NCI-H146 treated with DMSO at 0.1 percent for 48 hours (cell line): ENCODE results near the gene CRYGN.

Experiments used
- DNase-seq: peaks from one replicate; lab custom pipeline; 2025; ENCODE audit not compliant: unreplicated experiment; lab: John Stamatoyannopoulos, UW

Gene CRYGN, protein sequence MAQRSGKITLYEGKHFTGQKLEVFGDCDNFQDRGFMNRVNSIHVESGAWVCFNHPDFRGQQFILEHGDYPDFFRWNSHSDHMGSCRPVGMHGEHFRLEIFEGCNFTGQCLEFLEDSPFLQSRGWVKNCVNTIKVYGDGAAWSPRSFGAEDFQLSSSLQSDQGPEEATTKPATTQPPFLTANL

GRCh38 chr7:151439855-151440798 is at the start of gene CRYGN:
TSS of gene CRYGN (minus strand) at chr7:151440141. CDS start at chr7:151439917, 224 bp downstream.
- no peak for DNase-seq

DNA sequence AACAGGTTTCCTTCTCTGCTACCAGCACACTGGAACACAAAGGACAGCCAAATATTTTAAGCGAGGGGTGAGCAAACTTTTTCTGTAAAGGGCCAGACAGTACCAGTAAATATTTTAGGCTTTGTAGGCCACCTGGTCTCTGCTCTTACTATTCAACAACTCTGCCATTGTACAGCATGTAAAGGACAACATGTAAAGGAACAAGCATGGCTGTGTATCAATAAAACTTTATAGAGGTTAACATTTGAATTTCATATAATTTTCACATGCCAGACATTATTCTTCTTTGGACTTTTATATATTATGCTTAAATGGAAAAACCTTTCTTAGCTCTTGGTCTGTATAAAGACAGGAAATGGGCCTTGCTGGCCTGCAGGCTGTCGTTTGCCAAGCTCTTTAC is 49.6 kb upstream of the CRYGN start:
- no peak for DNase-seq

DNA sequence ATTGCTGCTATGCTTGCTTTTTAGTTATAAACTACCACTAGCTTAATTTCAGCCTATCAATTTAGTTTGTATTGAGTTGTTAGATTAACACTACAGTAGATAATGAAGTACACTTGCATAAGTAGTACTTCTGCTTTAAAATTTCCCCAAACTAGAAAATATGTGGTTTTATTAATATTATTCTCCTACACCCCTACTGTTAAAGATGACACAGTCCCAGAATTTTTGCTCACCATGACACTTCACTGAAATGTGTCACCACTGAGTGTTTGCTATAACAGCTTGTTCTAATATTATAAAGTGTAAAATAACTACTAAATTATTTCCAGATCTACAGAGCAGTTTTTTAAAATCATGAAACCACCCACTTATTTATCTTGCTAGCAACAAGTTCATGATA is 48.2 kb upstream of the CRYGN start:
- DNase-seq: no peak

DNA sequence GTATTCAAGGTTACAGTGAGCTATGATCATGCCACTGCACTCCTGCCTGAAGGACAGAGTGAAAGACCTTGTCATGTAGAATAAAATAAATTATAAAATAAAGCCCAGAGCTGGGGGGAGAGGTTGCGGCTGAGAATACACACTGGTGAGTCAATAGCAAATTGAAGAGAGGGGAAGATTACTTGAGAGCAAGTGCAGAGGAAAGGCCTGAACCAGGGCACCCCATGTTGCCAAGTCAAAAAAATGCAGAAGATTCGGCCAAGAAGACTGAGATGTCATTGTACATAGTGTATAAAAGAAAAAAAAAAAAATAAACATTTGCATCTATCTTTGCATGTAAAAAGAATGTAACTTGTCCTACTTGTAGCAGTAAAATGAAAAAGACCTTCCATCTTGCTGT is 47.3 kb upstream of the CRYGN start:
- no peak for DNase-seq

DNA sequence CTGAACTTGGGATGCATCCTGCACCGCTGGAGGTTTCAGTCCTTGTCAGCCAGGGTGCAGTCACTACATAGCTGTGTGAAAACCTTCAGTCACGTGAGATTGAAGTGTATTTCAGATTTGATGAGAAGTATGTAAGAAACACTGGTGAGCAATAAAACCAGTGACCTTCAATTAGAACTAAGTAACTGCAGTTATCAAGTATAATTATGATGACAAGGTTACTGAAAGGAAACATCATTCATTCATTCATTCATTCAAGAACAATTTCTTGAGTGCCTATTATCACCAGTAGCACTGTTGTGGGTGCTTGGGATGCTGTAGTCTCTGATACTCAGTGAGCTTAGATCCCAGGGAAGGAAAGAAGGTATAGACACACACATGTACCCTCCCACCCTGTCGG is 46.1 kb upstream of the CRYGN start:
- no peak for DNase-seq

DNA sequence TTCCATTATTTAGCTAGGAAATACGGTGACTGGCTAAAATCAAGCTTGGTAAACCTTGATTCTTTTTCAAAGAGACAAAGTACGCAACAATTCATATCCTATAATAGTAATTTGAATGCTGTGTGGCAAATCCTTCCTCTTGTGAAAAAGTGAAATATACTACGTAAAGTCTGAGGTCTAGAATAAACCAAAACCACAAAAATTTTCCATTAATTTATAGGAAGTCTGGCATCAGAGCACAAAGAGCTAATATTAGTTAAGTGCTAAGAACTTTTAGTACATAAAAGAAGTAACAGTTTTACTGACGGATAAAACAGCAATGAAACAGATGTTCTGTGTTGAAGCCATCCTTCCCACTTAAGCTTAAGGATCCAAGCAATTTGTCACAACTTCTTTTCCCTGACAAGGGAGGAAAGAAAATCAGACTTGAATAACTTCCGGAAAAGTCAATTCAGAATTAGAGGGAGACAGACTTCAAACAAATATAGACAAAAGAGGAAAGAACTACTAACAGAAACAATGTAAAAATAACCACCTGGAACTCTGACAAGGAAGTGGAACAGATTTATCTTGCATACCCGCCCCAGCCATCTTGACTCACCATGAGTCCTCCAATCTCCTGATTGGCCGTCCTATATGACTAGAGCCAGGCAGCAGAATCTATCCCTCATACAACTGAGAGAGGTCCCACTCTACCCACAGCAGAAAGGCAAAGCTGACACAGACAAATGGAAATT is 45.2 kb upstream of the CRYGN start:
- DNase-seq: no peak

GRCh38 chr7:151483711-151483983 is 43.7 kb upstream of the CRYGN start:
- DNase-seq: no peak

DNA sequence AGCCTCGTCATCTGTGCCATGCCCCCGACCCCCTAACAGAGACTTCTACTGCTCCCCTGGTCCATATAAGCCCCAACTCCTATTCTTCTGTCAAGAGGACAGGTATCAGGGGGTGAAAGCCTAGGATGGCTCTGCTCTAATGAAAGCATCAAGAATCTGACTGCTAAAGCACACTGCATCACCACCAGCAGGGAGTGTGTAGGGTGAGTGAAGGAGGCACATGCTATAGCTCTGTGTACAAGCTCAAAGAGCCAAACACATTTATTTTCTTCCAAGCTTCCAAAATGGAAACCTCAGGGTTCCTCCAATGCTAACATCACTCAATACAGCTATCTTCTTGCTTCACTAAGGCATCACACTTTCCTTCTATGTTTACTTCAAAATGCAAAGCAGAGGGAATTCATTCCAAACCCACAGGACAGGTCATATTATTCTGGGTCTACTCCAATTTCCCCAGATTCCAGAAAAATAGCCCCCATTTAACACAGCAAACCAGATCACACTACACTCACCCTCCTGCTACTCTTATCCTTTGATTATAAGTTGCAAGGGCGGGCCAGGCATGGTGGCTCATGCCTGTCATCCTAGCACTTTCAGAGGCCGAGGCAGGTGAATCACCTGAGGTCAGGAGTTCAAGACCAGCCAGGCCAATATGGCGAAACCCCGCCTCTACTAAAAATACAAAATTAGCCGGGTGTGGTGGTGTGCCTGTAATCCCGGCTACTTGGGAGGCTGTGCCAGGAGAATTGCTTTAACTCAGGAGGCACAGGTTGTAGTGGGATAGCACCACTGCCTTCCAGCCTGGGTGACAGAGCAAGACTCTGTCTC is 43.2 kb upstream of the CRYGN start:
- no peak for DNase-seq

- no peak for DNase-seq
Observed at GRCh38 chr7:151481650-151482505, 41.9 kb upstream of the CRYGN start.

DNA sequence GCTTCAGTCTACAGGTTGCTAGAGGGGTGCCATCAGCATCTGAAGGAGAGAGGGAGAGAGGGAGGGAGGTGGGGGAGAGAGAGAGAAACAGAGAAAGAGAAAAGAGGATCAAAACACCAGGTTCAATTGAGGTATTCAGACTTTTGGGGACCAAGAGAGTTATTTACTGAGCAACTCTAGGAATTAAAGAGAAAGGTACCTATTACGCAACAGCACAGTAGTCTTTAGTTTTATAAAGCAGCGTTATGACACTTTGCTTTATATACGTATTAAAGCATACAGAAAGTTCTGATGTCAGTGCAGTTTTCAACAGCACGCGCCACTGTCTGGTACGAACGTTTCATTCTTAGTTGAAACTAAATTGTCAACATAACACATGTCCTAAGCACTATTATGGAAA is 37.9 kb upstream of the CRYGN start:
- DNase-seq: no peak

DNA sequence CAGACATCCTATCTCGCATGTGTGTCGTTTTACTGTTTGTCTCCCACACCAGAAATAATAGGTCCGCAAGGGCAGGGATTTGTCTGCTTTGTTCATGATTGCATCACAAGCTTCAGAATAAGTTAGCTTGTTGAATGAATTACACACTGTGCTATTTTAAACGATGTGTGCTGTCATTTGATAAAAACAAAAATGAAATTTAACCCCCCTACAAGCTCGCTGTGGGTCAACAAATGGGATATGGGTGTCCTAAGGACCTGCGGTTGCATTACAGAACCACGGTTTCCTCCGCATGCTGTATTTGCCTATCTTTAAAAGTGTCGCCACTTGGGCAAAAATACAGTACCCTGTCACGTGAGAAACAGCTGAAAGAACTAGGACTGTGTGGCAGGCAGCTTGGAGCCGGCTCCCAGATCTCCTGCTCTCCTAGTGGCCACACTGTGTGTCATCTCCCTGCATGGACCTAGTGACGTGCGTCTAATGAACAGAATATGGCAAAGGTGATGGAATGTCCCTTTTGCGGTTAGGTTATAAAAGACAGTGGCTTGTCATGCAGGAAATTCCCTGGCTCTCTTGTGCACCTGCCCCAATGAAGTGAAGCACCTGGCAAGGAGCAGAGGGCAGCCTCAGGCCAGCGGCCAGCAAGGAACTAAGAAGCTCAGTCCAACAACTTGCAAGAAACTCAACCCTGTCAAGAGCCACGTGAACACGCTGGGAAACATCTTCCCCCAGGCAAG is 32.9 kb upstream of the CRYGN start:
- DNase-seq: no peak

- DNase-seq: no peak
Observed at GRCh38 chr7:151470711-151471110, 30.8 kb upstream of the CRYGN start.

DNA sequence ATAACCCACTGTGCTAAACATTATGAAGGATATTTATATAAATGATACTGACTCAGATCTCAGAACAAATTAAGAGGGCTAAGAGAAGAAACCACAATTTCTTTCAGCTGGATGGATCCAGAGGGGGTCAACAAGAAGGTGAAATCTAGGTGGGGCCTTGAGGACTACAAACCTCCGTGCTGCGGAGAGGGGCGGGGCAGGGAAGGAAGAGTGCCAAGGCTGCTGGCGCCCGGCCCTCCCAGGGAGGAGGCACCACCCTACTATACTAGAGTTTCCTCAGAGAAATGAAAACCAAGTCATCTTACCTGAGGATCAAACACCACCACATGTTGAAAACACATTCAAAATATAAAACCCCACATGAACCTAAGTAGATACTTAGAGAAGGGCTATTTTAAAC is 29.3 kb upstream of the CRYGN start:
- DNase-seq: no peak

DNA sequence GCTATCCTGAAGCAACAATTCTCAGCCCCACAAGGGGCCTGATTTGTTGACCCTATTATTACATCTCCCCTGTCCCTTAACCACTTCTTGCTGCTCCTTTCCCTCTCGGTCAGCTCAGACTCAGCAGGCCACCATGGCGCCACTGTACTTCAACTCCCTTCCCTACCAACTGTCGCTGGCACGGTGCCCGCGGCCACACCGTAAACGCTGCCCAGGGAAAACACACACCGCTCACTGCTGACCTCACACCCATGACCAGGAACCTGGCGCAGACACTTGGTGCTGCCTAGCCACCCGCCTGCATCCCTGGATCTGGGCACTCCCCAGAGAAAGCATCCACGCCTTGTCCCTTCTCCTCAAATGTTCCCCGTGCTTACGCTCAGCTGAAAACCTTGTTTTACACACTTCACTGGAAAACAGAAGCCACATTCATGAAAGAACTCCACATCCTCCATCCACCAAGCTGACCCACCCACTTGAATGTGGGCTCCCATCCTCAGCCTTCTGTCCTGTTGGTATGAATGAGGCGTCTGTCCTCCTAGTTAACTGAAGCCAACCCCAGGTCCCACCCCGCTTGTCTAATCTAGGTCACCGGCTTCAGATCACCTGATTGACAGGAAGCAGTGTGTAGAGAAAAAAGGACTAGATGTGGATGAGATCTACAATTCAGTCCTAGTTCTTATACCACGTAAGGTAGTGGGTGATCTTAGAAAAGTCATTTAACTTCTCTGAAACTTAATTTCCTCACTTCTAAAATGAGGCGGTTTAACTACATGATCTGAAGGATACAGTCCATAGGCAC is 28.5 kb upstream of the CRYGN start:
- no peak for DNase-seq

DNA sequence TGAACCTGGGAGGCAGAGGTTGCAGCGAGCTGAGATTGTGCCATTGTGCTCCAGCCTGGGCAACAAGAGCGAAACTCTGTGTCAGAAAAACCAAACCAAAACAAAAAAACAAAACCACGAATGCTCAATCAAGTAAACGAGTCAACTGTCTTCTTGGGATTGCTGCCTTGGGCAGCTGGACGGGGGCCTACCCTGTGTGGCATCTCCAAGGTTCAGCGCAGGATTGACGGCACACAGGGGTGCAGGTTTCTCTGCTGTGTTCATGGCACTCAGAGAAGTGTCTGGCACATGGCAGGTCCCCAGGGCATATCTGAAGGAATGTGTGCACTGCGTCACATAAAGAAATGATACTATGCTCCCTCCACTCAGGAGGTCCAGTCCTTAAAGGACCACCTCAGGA is 25.2 kb upstream of the CRYGN start:
- no peak for DNase-seq

DNA sequence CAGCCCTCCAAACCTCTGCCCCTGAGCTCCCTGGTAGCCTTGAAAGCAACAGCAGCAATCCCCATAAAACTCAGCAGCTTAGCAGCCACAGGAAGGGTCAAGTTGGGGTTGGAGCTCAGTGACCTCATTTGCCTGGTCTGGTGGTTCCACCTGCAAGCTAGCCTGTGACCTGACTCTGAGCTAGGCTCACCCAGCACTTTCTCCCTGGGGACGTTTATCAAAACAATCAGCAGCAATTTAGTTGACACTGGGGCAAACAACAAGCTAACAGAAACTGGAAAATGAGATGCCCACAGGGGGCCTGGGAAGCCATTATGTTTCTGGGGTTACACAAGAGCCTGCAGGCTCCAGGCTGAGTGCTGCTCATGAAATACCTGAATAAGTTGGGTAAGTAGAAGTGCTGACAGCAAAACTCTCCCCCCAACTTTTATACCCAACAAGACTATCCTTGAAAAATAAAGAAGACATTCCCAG is 22.4 kb upstream of the CRYGN start:
- DNase-seq: no peak

DNA sequence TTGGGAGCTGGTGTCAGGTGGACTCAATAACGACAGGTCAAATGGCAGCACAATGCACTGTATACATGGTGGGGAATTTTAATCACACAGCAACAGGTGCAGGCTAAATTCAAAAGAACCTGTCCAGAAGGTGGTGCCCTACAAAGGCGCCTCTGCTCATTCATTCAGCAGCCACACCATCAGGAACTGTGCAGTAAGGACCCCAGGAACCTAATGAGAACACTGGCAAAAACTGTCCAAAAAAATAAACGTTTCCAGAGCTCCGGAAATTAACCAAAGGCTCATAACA is 21.9 kb upstream of the CRYGN start:
- DNase-seq: peak; percentile 22

DNA sequence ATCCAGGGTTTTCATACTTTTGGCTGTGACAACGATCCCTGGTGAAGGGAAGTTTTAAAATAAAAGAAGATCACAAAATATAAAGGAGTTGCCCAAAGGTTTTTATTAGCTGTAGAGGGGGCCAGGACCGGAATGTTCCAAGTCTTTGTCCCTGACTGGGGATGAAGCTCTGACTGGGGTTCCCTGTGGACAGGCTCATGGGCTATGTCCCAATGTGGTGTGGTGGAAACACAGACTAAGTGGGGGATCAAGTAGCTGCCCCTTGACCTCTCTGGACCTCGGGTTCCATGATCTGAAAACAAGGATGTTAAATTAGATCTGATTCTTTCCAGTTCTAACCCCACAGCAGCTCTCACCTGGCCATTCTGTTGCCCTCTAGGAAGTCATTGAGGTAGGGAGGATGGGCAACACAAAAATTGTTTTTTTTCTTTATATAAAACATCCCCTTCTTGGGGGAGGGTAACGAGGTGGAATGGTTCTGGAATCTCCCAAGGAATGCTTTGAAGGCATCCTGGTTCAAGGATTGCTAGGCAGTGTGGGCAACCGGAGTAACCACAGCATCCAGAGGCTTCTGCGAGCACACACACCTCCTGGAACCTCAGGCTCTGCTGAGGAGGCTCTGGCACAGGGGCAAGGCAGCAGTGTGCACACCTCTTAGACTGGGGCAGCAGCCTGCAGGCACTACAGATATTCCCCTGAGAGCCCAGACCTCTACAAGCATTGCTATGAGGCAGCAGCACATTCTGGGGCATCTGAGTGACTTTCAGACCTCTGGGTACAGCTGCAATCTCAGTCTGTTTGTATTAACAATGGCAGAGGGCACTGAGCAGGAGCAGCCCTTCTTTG is 21.4 kb upstream of the CRYGN start:
- DNase-seq: no peak
